Measurements from ENCODE around the gene SRRM5.
"Not testable (repeated sequence)": the region's sequence is repeated elsewhere in the genome, so short reads cannot be mapped to it uniquely, and the experiment has no call there.

The SRRM5 gene, protein sequence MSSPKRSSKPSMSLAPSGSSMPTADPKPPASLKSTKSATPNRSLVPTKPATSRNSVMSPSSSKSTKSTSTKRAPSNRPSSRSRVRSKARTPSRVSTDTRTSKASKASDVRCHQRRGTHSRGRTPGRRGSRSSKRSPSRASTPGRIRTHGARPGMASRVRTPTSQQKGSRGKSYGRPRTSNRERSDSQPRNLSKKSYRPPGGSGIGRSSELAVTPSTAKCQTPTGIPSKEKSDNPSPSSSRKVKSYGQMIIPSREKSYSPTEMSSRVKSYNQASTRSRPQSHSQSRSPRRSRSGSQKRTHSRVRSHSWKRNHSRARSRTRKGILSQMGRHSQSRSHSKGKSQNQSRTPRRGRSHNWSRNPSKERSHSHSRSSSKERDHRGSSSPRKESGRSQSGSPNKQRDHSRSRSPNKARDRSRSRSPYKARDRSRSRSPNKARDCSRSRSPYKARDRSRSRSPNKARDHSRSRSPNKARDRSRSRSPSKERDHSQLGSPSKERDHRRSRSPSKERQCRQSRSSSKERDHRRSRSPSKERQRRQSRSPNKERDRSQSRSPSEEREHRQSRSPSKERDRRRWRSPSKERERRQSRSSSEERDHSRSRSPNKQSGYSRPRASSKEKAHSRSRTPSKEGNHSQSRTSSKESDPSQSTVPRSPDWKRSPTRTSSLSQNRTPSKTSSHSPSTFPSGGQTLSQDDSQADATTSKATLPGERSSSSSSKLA

DNA sequence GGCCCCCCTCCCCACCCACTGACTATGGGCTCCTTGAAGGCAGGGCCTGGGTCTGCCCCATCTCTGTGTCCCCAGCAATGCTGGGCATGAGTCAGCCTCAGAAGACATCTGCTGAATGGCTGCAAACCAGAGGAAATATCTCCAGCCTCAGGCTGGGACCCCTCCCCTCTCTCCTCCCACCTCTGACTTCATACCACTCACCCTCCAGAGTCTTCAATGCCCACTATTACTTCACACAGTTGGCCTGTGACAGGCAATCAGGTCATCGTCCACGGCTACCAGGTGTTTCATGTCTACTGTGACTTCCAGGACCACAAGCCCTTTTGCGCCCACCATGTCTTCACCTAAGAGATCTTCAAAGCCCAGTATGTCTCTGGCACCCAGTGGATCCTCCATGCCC is at the start of gene SRRM5:
SRRM5 (plus strand) TSS at position 301 of the 400 bp plus-strand sequence; CDS start at position 335, 34 bp downstream.
- FAIRE-seq (no peak), DNase-seq (ENCODE audit: low spot score) (no peak)

DNA sequence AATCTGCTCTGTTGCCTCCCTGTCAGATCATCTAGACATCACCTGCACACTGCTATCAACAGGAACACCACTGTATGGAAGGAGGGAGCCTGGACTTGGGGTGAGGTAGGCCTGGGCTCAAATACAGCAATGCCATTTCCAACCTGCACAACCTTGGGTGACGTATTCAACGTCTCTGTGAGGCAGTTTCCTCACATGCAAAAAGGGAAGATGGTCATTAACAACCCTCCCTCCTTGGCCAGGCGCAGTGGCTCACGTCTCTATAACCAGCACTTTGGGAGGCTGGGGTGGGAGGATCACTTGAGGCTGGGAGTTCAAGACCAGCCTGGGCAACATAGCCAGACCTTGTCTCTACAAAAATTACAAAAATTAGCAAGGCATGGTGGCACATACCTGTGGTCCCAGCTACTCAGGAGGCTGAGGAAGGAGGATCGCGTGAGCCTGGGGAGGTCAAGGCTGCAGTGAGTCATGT is 49.6 kb upstream of the SRRM5 start:
- FAIRE-seq (no peak), DNase-seq (ENCODE audit: low spot score) (no peak)

DNA sequence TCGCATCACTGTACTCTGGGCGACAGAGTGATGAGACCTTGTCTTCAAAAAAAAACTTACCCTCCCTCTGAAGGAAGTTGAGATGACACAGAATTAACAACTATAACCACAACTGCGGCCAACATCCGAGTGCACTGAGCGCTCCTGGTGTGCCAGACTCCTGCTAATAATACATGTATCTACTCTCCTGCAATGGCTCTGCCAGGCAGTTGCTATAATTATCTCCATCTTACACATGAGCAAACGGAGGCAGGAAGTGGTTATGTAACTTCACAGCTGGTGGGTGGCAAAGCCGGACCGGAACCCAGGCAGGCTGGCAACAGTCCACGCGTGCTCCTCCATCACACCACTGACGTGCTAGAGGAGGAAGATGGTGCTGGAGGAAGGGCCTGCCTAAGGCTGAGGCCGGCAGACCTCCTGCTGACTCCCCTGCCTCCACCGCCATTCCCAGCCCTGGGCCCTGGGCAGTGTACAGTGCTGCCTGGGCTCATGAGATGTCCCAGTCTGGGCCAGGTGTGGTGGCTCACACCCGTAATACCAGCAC is 49.1 kb upstream of the SRRM5 start:
- DNase-seq (ENCODE audit: low spot score) (peak; percentile 98), FAIRE-seq (peak; percentile 90)

DNA sequence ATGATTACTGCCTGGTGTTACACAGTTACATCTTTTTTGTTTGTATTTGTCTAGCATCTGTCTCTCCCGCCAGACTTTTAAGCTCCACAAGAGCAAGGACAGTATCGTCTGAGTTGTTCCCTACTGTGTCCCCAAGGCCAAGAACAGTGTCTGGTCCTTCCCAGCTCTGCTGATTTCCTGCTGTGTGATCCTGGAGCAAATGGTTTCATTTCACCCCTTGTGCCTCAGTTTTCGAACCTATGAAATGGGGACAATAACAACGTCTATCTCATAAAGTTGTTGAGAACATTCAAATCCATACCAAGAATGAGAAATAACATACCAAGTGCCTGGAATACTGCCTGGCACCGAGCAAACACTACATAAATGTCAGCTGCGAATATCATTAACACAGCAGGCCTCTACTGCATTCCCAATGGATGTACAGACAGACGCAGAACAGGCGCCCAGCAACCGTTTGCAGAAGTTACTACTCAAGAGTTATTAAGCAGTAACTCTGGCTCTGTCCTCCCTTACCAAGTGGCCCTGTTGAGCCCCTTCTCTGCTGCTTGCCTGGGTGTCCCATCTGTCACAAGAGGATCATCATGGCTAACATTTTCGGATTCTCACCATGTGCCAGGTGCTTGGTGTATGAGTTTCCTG is 48.0 kb upstream of the SRRM5 start:
- no peak for FAIRE-seq
- DNase-seq (ENCODE audit: low spot score), result no peak

DNA sequence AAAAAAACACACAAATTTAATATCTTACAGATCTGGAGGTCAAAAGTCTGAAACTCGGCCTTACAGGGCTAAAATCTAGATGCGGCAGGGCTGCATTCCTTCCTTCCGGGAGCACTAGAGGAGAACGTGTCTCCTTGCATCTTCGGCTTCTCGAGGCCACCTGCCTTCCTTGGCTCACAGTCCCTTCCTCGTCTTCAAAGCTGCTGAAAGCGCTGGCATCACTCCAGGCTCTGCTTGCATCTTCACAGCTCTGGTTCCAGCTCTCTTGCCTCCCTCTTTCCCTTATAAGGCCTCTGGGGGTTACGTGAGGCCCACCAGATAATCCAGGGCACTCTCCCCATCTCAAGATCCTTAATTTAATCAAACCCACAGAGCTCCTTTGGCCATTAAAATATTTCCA is 47.1 kb upstream of the SRRM5 start:
- FAIRE-seq (no peak), DNase-seq (ENCODE audit: low spot score) (no peak)

DNA sequence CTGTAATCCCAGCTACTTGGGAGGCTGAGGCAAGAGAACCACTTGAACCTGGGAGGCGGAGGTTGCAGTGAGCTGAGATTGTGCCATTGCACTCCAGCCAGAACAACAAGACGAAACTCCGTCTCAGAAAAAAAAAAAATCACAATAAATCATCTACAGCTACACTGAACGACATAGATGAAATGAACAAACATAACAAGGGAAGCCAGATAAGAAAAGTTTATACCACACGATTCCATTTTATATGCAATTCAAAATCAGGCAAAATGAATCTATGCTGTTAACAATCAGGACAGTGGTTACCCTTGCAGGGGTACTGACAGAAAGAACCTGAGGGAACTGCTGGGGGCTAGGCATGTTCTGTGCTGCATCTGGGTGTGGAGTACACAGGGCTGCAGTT is 42.2 kb upstream of the SRRM5 start:
- no peak for DNase-seq (ENCODE audit: low spot score)
- no peak for FAIRE-seq

DNA sequence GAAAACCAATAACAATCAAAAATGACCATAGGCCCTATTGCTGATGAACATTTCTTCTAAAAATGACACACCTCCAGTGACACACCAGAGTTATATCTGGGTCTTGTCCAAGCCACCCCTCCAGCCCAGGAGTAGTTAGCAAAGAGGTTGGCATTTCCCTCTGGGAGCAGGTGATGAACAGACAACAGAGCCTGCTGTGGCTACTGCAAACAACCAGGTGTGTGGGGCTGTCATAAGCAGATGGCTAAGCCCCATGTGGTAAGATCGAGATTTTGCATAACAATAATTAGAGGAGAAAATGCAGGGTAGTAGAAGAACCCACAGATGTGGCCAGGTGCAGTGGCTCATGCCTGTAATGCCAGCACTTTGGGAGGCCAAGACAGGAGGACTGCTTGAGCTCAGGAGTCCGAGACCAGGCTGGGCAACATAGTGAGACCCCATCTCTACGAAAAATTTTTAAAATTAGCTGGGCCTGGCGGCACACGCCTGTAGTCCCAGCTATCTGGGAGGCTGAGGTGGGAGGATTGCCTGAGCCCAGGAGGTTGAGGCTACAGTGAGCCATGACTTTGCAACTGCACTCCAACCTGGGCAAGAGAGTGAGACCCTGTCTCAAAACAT is 41.6 kb upstream of the SRRM5 start:
- no peak for DNase-seq (ENCODE audit: low spot score)
- no peak for FAIRE-seq

DNA sequence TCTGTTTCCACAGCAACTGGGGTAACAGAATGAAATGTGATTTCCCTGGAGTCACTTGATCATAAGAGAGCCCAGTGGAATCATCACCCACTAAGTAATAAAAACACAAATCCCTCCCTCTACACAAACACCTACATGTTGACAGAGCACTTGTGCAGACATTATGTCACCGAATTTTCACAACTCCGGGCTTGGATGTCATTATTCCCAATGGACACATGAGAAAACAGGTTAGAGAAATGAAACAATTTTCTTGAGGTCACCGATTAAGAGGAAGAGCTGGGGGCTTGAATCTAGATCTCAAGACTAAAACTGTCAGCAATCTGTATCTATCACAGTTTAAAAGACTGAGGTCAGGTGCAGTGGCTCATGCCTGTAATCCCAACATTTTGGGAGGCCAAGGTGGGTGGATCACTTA is 39.7 kb upstream of the SRRM5 start:
- DNase-seq (ENCODE audit: low spot score) (no peak), FAIRE-seq (no peak)

DNA sequence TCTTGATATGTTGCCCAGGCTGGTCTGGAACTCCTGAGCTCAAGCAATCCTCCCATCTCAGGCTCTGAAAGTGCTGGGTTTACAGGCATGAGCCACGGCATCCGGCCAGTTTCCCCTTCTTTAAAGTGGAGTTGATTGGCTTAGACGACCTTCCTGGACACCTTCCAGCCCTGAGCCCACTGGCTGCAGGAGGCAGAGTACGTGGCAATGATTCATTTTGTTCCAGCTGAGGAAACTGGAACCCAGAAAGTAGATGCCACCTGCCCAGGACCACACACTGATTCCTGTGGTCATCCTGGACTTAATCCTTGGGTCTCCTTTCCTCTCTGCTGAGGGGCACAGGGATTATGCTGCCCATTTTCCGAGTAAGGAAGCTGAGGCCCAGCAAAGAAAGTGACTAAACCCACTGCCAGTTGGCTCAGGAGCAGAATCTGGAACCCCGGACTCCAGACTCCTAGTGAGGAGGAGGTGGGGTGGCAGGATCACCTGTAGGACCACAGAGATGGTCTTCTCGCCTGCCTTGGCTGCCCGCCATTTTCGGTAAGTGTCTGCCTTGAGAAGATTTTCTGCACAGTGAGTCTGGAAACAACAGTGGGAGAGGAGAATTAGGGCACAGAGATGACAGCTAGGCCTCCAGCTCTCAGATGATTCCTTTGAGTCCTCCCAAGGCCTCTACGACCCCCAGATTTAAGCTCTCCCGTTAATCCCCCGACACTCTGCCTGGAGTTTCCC is 37.3 kb upstream of the SRRM5 start:
- FAIRE-seq (peak; percentile 79), DNase-seq (ENCODE audit: low spot score) (peak; percentile 91)

DNA sequence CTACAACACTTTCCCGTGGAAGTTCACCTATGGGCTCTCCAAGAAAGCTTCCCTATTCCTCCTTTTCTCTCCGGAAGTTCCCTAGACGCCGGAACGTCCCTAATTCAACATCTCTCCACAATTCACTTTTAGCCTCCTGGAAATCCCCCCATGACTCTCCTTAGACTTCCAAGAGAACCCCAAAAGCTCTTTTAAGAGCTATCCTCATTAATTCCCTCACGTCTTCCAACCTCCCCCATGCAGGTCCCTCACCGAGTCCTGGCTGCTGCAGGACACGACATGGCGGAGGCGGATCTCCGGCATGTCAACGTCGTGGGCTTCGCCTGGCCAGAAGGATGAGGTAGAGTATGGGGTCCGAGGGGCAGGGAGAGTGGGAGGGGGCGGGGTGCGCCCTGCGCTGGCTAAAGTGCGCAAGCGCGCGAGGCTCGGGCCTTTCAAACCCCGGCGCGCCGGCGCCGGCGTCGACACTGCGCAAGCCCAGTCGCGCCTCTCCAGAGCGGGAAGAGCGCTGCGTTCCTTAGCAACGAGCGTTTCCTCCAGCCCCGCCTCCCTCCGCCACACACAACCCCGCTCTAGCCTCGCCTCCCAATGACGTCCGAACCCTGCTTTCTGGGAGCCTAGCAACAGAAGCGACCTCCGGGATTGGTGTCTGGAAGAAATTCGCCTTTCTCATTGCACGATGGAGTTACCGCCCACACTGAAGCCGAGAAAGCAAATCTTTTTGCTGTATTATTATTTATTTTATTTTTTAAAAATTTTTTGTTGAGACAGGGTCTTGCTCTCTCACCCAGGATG is 36.5 kb upstream of the SRRM5 start, which contains the start of the genes PINLYP and XRCC1:
PINLYP (plus strand) TSS at position 646 of the 795 bp plus-strand sequence. CDS start 1,391 bp downstream, outside the sequence.
XRCC1 (minus strand) TSS at position 372 of the 795 bp plus-strand sequence; CDS start at position 303, 69 bp downstream.
- peak; percentile 91 for DNase-seq (ENCODE audit: low spot score)
- FAIRE-seq, result peak; percentile 85

DNA sequence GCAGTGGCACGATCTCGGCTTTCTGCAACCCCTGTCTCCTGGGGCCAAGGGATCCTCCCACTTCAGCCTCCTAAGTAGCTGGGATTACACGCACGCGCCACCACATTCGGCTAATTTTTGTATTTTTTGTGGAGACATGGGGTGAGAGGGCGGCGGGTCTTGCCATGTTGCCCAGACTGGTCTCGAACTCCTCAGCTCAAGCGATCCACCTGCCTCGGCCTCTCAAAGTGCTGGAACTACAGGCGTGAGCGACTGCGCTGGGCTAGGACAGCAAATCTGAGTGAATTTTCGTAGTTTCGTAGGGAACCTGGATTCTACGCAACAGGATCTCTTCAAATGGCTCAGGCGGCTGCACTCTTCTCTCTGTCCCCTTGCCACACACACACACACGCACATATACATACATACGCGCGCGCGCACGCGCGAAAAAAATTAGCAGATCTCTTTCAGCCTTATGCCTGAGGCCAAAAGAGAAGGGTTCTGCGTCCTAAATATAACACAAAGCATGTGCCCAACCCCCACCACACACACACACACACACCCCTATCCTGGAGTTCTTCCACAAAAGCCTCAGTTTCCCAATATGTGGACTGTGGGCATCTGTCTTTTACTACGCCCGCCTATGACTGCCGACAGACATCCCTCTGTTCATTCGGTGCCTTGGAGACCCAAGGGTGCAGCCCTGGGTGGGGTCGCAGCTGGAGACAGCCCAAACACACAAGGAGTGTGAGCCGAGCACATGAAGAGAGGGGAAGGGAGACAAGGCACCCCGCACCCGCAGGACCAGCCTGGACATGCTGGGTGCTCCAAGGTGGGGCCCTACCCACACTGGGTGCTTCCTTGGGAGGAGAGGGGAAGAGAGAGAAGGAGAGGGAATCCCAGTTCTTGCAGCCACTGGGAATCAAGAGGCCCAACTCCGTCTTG is 35.7 kb upstream of the SRRM5 start:
- no peak for FAIRE-seq
- no peak for DNase-seq (ENCODE audit: low spot score)

DNA sequence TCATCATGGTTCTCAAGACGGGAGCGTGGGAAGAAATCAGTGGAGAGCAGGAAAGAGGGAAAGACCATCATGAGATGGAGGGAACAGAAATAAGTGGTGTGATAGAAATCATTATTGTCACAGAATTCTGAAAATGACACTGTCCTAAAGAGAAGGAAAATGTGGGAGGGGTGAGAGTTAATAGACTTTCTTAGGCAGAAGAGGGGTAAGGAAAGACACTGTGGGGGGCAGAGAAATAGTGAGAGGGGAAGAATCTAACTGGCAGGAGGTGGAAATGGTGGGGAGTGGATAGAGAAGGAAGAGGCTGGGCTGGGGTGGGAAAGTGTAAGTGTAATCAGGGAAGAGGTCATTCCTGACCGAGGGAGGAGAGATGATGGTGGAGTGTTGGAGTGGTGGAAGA is 33.1 kb upstream of the SRRM5 start:
- FAIRE-seq, result no peak
- DNase-seq (ENCODE audit: low spot score), result no peak

DNA sequence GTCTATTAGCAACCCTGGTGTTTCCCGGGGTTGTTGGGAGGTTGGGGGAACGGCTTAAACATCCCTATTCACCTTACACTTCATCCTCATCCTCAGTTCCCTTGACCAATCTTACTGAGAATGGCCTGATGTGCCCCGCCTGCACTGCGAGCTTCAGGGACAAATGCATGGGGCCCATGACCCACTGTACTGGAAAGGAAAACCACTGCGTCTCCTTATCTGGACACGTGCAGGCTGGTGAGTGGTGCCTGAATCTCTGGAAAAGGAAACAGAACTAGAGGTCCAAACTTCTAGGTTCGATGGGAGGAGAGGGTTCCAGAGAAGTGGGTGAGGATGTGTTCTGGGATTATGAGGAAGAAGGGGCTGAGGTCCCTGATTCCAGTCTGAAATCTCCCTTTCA is 30.4 kb upstream of the SRRM5 start:
- no peak for FAIRE-seq
- DNase-seq (ENCODE audit: low spot score), result no peak

DNA sequence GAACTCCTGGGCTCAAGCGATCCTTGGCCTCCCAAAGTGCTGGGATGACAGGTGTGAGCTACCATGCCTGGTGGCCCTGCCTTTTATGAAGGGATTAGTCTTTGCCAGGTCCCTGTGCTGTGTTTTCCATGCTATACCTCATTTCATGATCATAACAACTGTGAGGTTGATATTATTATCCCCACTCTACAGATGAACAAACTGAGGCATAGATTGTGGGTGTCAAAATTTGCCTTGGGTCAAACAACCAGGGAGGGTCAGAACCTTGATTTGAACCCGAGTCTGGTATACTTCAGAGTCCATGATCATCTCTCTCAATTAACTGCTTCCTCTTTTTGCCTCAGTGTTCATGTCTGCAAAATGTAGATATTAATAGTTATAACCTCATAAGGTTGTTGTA is 29.4 kb upstream of the SRRM5 start:
- DNase-seq (ENCODE audit: low spot score), result no peak
- no peak for FAIRE-seq

DNA sequence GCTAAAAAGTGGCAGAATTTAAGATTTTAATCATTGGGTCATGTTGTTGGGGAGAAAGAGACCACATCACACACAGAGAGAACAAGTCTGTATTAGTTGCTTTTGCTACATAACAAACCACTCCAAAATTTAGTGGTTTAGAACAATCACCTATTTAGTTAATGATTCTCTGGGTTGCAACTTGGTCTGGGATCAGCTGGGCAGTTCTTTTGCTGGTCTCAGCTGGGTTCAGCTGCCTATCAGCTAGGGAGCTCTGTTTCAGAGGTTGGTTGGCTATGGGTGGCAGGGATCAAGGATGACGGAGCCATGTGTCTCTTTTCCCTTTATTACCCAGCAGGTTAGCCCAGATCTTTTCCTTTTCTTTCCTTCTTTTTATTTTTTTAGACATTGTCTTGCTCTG is 27.4 kb upstream of the SRRM5 start:
- FAIRE-seq (no peak), DNase-seq (ENCODE audit: low spot score) (peak; percentile 6)

DNA sequence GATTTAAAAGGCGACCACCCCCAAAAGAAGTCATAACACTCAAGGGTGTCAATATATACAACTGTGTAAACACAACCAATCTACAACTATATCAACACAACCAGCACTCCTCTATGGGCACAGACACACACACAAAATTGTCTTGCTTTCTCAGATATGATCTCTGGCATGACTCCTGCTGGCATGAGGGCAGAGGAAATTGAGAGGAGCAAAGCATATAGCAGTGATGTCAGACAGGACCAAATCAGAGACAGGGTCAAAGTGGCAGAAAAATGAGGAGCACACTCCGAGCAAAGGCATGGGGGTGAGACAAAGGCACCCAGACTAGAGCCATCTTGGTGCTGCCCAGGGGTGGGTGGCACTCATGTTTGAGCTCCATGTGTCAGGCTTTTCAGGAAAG is 25.5 kb upstream of the SRRM5 start:
- FAIRE-seq (no peak), DNase-seq (ENCODE audit: low spot score) (no peak)

DNA sequence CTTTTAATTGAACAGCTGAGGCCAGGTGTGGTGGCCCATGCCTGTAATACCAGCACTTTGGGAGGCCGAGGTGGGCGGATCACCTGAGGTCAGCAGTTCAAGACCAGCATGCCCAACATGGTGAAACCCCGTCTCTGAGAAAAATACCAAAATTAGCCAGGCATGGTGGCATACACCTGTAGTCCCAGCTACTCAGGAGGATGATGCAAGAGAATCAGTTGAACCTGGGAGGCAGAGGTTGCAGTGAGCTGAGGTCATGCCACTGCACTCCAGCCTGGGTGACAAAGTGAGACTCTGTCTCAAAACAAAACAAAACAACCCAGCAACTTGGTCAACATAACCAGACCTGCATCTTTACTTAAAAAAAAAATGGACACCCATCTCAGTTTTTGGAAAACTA is 24.9 kb upstream of the SRRM5 start:
- not testable (repeated sequence) for DNase-seq (ENCODE audit: low spot score); FAIRE-seq

DNA sequence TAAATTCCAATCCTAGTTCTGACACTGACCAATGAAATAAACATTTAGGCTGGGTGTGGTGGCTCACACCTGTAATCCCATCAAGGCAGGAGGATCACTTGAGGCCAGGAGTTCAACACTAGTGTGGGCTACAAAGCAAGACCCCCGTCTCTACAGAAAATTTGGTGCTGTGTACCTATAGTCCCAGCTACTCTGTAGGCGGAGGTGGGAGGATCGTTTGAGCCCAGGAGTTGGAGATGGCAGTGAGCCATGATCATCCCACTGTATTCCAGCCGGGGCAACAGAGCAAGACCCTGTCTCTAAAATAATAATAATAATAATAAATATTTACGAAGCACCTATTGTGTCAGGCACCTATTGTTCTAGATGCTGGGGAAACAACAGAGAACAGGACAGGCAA is 22.6 kb upstream of the SRRM5 start:
- DNase-seq (ENCODE audit: low spot score) (no peak), FAIRE-seq (no peak)

DNA sequence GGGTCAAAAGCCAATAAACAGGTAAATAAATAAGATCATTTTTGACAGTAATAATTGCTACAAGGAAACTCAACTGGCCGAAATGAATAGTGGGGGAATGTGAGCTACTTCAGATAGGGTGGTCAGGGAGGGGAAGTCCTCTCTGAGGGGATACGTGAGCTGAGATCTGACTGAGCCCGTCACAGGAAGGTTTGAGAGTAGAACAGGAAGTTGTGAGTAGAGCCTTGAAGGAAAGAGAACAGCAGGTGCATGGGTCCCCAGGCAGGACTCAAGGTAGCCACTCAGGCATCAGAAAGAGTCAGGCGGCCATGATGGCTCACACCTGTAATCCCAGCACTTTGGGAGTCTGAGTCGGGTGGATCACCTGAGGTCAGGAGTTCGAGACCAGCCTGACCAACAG is 22.2 kb upstream of the SRRM5 start:
- no peak for FAIRE-seq
- DNase-seq (ENCODE audit: low spot score), result no peak
